ENCODE measurements around the gene CERS6.

DNA sequence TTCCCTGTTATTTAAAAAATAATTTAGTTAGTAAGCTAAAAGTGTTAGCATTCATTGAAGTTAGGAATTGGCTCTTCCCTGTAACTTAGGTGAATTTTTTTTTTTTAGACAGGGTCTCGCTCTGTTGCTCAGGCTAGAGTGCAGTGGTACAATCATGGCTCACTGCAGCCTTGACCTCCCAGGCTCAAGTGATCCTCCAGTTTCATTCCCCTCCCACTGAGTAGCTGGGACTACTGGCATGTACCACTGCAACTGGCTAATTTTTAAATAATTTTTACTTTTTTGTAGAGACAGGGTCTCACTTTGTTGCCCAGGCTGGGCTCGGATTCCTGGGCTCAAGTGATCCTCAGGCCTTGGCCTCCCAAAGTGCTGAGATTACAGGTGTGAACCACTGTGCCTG is 66.4 kb downstream of the CERS6 start:
- no peak for TF ChIP-seq POLR2A (IDR thresholded peaks at IDR 0.05)
- TF ChIP-seq, protein P1, sequence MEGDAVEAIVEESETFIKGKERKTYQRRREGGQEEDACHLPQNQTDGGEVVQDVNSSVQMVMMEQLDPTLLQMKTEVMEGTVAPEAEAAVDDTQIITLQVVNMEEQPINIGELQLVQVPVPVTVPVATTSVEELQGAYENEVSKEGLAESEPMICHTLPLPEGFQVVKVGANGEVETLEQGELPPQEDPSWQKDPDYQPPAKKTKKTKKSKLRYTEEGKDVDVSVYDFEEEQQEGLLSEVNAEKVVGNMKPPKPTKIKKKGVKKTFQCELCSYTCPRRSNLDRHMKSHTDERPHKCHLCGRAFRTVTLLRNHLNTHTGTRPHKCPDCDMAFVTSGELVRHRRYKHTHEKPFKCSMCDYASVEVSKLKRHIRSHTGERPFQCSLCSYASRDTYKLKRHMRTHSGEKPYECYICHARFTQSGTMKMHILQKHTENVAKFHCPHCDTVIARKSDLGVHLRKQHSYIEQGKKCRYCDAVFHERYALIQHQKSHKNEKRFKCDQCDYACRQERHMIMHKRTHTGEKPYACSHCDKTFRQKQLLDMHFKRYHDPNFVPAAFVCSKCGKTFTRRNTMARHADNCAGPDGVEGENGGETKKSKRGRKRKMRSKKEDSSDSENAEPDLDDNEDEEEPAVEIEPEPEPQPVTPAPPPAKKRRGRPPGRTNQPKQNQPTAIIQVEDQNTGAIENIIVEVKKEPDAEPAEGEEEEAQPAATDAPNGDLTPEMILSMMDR (IDR thresholded peaks at IDR 0.05): no peak
- no peak for TF ChIP-seq POLR2AphosphoS5 (IDR thresholded peaks at IDR 0.05)
- no peak for TF ChIP-seq EP300 (IDR thresholded peaks at IDR 0.05; ENCODE audit: low read depth)

Measured in transverse colon (tissue), 4 donors.